ENCODE results near the gene RABGGTA. TPM values are rescaled to one million over a fixed set of nuclear protein-coding genes. Genes with fewer than 3 reads are reported as not detected.

The RABGGTA gene
- total RNA-seq, 1 donor: 34.0 TPM

DNA sequence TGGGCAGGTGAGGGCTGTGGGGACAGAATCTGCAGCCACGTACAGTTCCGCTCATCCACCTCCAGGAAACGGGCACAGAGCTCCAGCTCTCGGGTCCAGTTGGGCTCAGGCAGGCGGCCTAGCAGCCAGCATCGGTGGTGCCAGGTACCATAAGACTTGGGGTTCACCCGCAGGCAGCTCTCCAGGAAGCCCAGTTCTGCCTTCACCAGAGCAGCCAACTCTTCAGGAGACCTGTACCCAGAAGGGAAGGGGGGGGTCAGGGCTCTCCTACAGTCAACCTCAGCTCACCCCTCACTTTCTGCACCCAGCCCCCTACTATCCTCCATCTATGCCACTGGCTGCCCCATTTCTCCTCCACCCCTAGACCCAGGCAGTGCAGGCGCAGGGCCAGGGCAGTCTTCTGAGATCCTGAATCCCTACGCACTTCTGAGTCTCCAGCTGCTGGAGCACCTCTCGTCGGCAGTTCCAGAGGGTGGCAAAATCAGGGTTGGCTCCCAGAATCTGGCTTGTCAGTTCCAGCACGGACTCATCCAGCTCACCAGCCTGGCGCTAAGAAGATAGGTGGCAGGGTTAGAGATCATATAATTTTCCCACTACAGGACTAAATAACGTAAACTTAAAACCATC, 1.4 kb downstream of the RABGGTA start:
- Histone ChIP-seq H3K4me3 (ENCODE audit: insufficient read depth, low read length) (no peak overlapping the region), H2AFZ (ENCODE audit: low read length) (no peak overlapping the region), H3K9me3 (ENCODE audit: low read depth, low read length) (no peaks in the 10 kb centered on the region), H4K20me1 (ENCODE audit: insufficient read depth, low read length) (no peaks in the 10 kb centered on the region), H3K27me3 (ENCODE audit: insufficient read depth, low read length) (no peaks in the 10 kb centered on the region), H3K36me3 (ENCODE audit: insufficient read depth, low read length) (peaks cover 37% of the 10 kb centered on the region), H3K4me1 (ENCODE audit: insufficient read depth, low read length) (peaks cover 6% of the 10 kb centered on the region), H3K79me2 (ENCODE audit: insufficient read depth, low read length) (peaks cover 7% of the 10 kb centered on the region), H3K27ac (ENCODE audit: low read depth, low read length) (no peak overlapping the region), H3K4me2 (ENCODE audit: insufficient read depth, low read length) (no peak overlapping the region)
- DNase-seq (ENCODE audit: insufficient read length, low spot score, missing footprints): no peak
- TF ChIP-seq, protein P1, sequence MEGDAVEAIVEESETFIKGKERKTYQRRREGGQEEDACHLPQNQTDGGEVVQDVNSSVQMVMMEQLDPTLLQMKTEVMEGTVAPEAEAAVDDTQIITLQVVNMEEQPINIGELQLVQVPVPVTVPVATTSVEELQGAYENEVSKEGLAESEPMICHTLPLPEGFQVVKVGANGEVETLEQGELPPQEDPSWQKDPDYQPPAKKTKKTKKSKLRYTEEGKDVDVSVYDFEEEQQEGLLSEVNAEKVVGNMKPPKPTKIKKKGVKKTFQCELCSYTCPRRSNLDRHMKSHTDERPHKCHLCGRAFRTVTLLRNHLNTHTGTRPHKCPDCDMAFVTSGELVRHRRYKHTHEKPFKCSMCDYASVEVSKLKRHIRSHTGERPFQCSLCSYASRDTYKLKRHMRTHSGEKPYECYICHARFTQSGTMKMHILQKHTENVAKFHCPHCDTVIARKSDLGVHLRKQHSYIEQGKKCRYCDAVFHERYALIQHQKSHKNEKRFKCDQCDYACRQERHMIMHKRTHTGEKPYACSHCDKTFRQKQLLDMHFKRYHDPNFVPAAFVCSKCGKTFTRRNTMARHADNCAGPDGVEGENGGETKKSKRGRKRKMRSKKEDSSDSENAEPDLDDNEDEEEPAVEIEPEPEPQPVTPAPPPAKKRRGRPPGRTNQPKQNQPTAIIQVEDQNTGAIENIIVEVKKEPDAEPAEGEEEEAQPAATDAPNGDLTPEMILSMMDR (IDR thresholded peaks at IDR 0.05; ENCODE audit: extremely low read depth, low read depth, low read length): no peak

DNA sequence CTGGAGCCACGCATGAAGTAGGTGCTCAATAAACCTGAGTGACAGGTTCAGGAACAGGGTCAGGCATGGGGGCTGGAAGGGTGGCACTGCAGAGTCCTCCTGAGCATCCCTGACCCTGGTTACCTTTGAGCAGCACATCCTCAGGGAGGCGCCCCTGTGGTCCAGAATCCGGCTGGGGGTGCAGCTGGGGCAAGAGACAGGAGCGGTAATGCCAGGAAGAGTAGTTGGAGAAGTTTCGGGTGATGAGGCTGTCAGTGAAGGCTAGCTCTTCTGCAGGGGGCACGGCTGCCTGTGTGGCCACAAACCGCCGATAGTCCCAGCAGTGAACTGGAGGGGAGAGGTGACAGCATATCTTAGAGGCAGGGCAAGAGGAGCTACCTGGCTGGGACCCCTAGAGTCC, 2.0 kb downstream of the RABGGTA start:
- H3K4me3 ChIP-seq (ENCODE audit: insufficient read depth, low read length): no peak overlapping the region
- no peak overlapping the region for H3K4me2 ChIP-seq (ENCODE audit: insufficient read depth, low read length)
- H3K27me3 ChIP-seq (ENCODE audit: insufficient read depth, low read length): no peaks in the 10 kb centered on the region
- no peak overlapping the region for H3K27ac ChIP-seq (ENCODE audit: low read depth, low read length)
- TF ChIP-seq, protein P1 (IDR thresholded peaks at IDR 0.05; ENCODE audit: extremely low read depth, low read depth, low read length): no peak
- no peaks in the 10 kb centered on the region for H4K20me1 ChIP-seq (ENCODE audit: insufficient read depth, low read length)
- DNase-seq (ENCODE audit: insufficient read length, low spot score, missing footprints): no peak
- peaks cover 6% of the 10 kb centered on the region for H3K4me1 ChIP-seq (ENCODE audit: insufficient read depth, low read length)
- H2AFZ ChIP-seq (ENCODE audit: low read length): no peak overlapping the region
- H3K36me3 ChIP-seq (ENCODE audit: insufficient read depth, low read length): peaks cover 38% of the 10 kb centered on the region
- H3K9me3 ChIP-seq (ENCODE audit: low read depth, low read length): no peaks in the 10 kb centered on the region
- peaks cover 7% of the 10 kb centered on the region for H3K79me2 ChIP-seq (ENCODE audit: insufficient read depth, low read length)

DNA sequence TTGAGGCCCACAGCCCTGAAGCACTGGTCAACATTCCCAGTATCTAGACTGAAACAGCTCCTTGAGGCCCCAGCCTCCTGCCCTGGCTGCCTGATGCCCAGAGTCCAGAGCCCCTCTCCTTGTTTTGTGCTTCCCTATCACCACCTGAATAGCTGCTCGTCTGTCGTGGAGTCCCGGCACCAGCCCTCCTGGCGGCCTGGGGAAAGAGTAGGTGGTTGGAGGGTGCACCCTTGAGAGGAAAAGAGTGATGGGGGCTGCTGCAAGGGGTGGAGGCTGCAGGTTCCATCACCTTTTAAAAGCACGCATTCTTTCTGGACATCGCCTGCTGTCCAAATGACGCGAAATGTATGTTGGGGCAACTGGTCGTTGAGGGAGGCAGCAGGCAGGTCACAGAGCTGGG, 3.2 kb downstream of the RABGGTA start:
- Histone ChIP-seq H3K4me3 (ENCODE audit: insufficient read depth, low read length) (no peak overlapping the region), H2AFZ (ENCODE audit: low read length) (no peak overlapping the region), H3K27ac (ENCODE audit: low read depth, low read length) (no peak overlapping the region), H3K4me1 (ENCODE audit: insufficient read depth, low read length) (peaks cover 6% of the 10 kb centered on the region), H3K79me2 (ENCODE audit: insufficient read depth, low read length) (peaks cover 7% of the 10 kb centered on the region), H4K20me1 (ENCODE audit: insufficient read depth, low read length) (no peaks in the 10 kb centered on the region), H3K9me3 (ENCODE audit: low read depth, low read length) (no peaks in the 10 kb centered on the region), H3K36me3 (ENCODE audit: insufficient read depth, low read length) (peaks cover 38% of the 10 kb centered on the region), H3K4me2 (ENCODE audit: insufficient read depth, low read length) (no peak overlapping the region), H3K27me3 (ENCODE audit: insufficient read depth, low read length) (no peaks in the 10 kb centered on the region)
- no peak for DNase-seq (ENCODE audit: insufficient read length, low spot score, missing footprints)
- TF ChIP-seq, protein P1 (IDR thresholded peaks at IDR 0.05; ENCODE audit: extremely low read depth, low read depth, low read length): no peak

DNA sequence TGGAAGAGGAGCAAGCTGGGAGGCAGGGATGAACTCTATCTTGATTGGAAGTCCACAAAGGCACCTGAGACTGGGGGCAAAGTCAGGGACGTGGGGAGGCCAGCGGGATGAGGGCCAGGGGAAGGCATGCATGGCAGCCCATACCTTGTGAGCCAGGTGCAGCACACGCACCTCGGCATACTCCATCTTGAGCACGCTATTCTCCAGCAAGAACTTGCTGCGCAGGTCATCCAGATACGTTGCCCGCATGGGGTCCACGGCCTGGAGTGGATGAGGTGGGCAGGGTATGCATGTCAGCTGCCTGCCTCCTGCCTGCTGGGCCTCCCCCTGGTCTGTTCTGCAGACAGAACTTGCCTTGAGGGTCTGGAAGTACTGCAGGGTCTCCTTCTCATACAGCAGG, 3.9 kb downstream of the RABGGTA start:
- no peaks in the 10 kb centered on the region for H4K20me1 ChIP-seq (ENCODE audit: insufficient read depth, low read length)
- no peak for DNase-seq (ENCODE audit: insufficient read length, low spot score, missing footprints)
- peaks cover 7% of the 10 kb centered on the region for H3K79me2 ChIP-seq (ENCODE audit: insufficient read depth, low read length)
- no peak overlapping the region for H3K4me2 ChIP-seq (ENCODE audit: insufficient read depth, low read length)
- H3K36me3 ChIP-seq (ENCODE audit: insufficient read depth, low read length): peaks cover 38% of the 10 kb centered on the region
- no peak overlapping the region for H2AFZ ChIP-seq (ENCODE audit: low read length)
- H3K4me1 ChIP-seq (ENCODE audit: insufficient read depth, low read length): peaks cover 6% of the 10 kb centered on the region
- H3K27me3 ChIP-seq (ENCODE audit: insufficient read depth, low read length): no peaks in the 10 kb centered on the region
- no peak overlapping the region for H3K27ac ChIP-seq (ENCODE audit: low read depth, low read length)
- no peaks in the 10 kb centered on the region for H3K9me3 ChIP-seq (ENCODE audit: low read depth, low read length)
- TF ChIP-seq, protein P1 (IDR thresholded peaks at IDR 0.05; ENCODE audit: extremely low read depth, low read depth, low read length): no peak
- no peak overlapping the region for H3K4me3 ChIP-seq (ENCODE audit: insufficient read depth, low read length)
